HL-60 (cell line): Measurements from ENCODE around the gene SHROOM4.

Source experiments
- DNase-seq, 2 experiments: peaks; one replicate each; pipeline ENCODE4 v3.0.0-alpha.2; 2010 to 2020; ENCODE audit warnings: low read depth in 1 of 2, low spot score in 1 of 2
- H3K27ac ChIP-seq: fragments of 250-450 bp; sonication (Bioruptor Pico); replicated peaks from 2 replicates; pipeline ENCODE4 v1.5.1; 2020; ENCODE audit warnings: mild to moderate bottlenecking, moderate library complexity
- H3K27me3 ChIP-seq: fragments of 250-450 bp; sonication (Bioruptor Pico); 2 replicates; pipeline ENCODE4 v1.5.1; 2021; ENCODE audit warnings: mild to moderate bottlenecking, moderate library complexity; ENCODE audit not compliant: insufficient read depth, poor library complexity, severe bottlenecking
- H3K4me3 ChIP-seq: replicated peaks from 2 replicates; pipeline ENCODE4 v1.5.1; 2011; ENCODE audit warnings: mild to moderate bottlenecking, control low read depth, low read length; ENCODE audit not compliant: insufficient read depth
- CTCF ChIP-seq: IDR thresholded peaks from one replicate; pipeline ENCODE4 v1.5.1; 2011; ENCODE audit warnings: low read length, control low read depth, inconsistent platforms; ENCODE audit not compliant: insufficient read depth
- GABPA ChIP-seq: IDR thresholded peaks from 2 replicates; pipeline ENCODE4 v1.6.1; 2012; ENCODE audit warnings: low read depth
- POLR2AphosphoS5 ChIP-seq: IDR thresholded peaks from 2 replicates; pipeline ENCODE4 v1.6.1; 2012; ENCODE audit warnings: low read depth
- SPI1 ChIP-seq: IDR thresholded peaks from 2 replicates; pipeline ENCODE4 v1.6.1; 2012; ENCODE audit warnings: low read depth, mild to moderate bottlenecking, borderline replicate concordance
- long read RNA-seq: library from polyadenylated mRNA; unstranded; transcript quantifications from one replicate; pipeline ENCODE4 v2.0.0, GENCODE V29; 2020
- TF ChIP-seq, protein P1 (sequence below): IDR thresholded peaks from 2 replicates; pipeline ENCODE4 v1.6.1; 2012; ENCODE audit warnings: low read depth; ENCODE audit not compliant: insufficient replicate concordance

Gene SHROOM4
- long read RNA-seq: 0 reads

GRCh38 chrX:50813843-50814661 lies at the start of gene SHROOM4:
Gene SHROOM4 (minus strand): TSS chrX:50814194. CDS start chrX:50814018, 176 bp downstream.
- no peak within 1 kb of the TSS for H3K4me3 ChIP-seq
- DNase-seq: no peak
- H3K27ac ChIP-seq: no peak within 1 kb of the TSS
- H3K27me3 ChIP-seq: peaks cover 3% of the 10 kb centered on the region
- TF ChIP-seq GABPA (no peak), SPI1 (no peak), CTCF (no peak), POLR2AphosphoS5 (no peak)
- TF ChIP-seq, protein P1, sequence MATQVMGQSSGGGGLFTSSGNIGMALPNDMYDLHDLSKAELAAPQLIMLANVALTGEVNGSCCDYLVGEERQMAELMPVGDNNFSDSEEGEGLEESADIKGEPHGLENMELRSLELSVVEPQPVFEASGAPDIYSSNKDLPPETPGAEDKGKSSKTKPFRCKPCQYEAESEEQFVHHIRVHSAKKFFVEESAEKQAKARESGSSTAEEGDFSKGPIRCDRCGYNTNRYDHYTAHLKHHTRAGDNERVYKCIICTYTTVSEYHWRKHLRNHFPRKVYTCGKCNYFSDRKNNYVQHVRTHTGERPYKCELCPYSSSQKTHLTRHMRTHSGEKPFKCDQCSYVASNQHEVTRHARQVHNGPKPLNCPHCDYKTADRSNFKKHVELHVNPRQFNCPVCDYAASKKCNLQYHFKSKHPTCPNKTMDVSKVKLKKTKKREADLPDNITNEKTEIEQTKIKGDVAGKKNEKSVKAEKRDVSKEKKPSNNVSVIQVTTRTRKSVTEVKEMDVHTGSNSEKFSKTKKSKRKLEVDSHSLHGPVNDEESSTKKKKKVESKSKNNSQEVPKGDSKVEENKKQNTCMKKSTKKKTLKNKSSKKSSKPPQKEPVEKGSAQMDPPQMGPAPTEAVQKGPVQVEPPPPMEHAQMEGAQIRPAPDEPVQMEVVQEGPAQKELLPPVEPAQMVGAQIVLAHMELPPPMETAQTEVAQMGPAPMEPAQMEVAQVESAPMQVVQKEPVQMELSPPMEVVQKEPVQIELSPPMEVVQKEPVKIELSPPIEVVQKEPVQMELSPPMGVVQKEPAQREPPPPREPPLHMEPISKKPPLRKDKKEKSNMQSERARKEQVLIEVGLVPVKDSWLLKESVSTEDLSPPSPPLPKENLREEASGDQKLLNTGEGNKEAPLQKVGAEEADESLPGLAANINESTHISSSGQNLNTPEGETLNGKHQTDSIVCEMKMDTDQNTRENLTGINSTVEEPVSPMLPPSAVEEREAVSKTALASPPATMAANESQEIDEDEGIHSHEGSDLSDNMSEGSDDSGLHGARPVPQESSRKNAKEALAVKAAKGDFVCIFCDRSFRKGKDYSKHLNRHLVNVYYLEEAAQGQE: no peak

DNA sequence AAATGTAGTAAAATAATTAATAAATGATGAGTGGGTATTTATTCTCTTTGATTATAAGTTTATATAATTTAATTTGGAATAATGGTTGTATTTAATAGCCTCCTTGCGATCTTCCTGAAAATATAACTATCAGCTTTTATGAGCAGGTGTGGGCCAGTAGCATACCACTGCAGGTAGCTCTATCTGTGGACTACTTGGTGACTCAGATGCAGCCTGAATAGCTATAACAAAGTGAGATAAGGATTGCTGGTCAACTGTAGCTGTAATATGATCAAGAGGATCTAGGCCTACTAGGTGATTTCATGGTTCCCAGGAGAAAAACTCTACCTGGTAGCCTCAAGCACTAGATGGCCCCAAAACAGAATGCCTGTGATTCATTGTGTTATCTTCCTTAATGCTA lies 49.5 kb upstream of the SHROOM4 start:
- TF ChIP-seq, protein P1: no peak
- TF ChIP-seq GABPA (no peak), SPI1 (no peak), POLR2AphosphoS5 (no peak), CTCF (no peak)
- Histone ChIP-seq H3K27ac (no peak overlapping the region), H3K4me3 (no peak overlapping the region), H3K27me3 (no peaks in the 10 kb centered on the region)
- no peak for DNase-seq

GRCh38 chrX:50860518-50860917 lies 46.5 kb upstream of the SHROOM4 start:
- Histone ChIP-seq H3K27ac (no peak overlapping the region), H3K27me3 (no peaks in the 10 kb centered on the region), H3K4me3 (no peak overlapping the region)
- no peak for DNase-seq
- TF ChIP-seq, protein P1: no peak
- TF ChIP-seq GABPA (no peak), SPI1 (no peak), POLR2AphosphoS5 (no peak), CTCF (no peak)
